ENCODE measurements around the gene HDAC2.
"Not testable (repeated sequence)": the region's sequence is repeated elsewhere in the genome, so short reads cannot be mapped to it uniquely, and the experiment has no call there.

HDAC2 gene

GRCh38 chr6:113969888-113970804, 802 bp downstream of the HDAC2 start:
- FAIRE-seq, result no peak

GRCh38 chr6:113968472-113968871, 2.5 kb downstream of the HDAC2 start:
- FAIRE-seq, result no peak

GRCh38 chr6:113967777-113968176, 3.2 kb downstream of the HDAC2 start:
- no peak for FAIRE-seq

GRCh38 chr6:113960795-113961194, 10.2 kb downstream of the HDAC2 start:
- FAIRE-seq, result no peak

- no peak for FAIRE-seq
Observed at GRCh38 chr6:113959235-113959634, 11.7 kb downstream of the HDAC2 start.

GRCh38 chr6:113954653-113955052, 16.3 kb downstream of the HDAC2 start:
- FAIRE-seq, result no peak

GRCh38 chr6:113953346-113953745, 17.6 kb downstream of the HDAC2 start:
- no peak for FAIRE-seq

GRCh38 chr6:113949499-113949898, 21.4 kb downstream of the HDAC2 start:
- no peak for FAIRE-seq

- no peak for FAIRE-seq
Observed at GRCh38 chr6:113944701-113945100, 26.2 kb downstream of the HDAC2 start.

- no peak for FAIRE-seq
Observed at GRCh38 chr6:113939825-113940224, 31.1 kb downstream of the HDAC2 start.

GRCh38 chr6:113936093-113936934, 34.6 kb downstream of the HDAC2 start:
- peak; percentile 99 for FAIRE-seq

- no peak for FAIRE-seq
Observed at GRCh38 chr6:113934101-113934500, 36.8 kb downstream of the HDAC2 start.

- FAIRE-seq, result not testable (repeated sequence)
Observed at GRCh38 chr6:113931907-113932306, 39.0 kb downstream of the HDAC2 start.

- no peak for FAIRE-seq
Observed at GRCh38 chr6:113930183-113930582, 40.8 kb downstream of the HDAC2 start.

- FAIRE-seq, result no peak
Observed at GRCh38 chr6:113927001-113927400, 43.9 kb downstream of the HDAC2 start.

GRCh38 chr6:113925378-113925777, 45.6 kb downstream of the HDAC2 start:
- no peak for FAIRE-seq

GRCh38 chr6:113924312-113924723, 46.6 kb downstream of the HDAC2 start:
- FAIRE-seq, result no peak

- FAIRE-seq, result no peak
Observed at GRCh38 chr6:113923526-113923925, 47.4 kb downstream of the HDAC2 start.

- no peak for FAIRE-seq
Observed at GRCh38 chr6:113921299-113921904, 49.5 kb downstream of the HDAC2 start.

GRCh38 chr6:113920663-113921267, 50.2 kb downstream of the HDAC2 start:
- FAIRE-seq, result no peak

- FAIRE-seq, result not testable (repeated sequence)
Observed at GRCh38 chr6:113910285-113910684, 60.7 kb downstream of the HDAC2 start.

- FAIRE-seq, result peak; percentile 92
Observed at GRCh38 chr6:113909224-113909856, 61.6 kb downstream of the HDAC2 start.
